ENCODE data around the gene VPS33A.

VPS33A gene

GRCh38 chr12:122232691-122233090 is 33.6 kb downstream of the VPS33A start:
- Histone ChIP-seq H2AFZ (ENCODE audit: low read length) (no peak overlapping the region), H3K79me2 (ENCODE audit: low read length) (no peaks in the 10 kb centered on the region), H3K9ac (ENCODE audit: low read length) (no peak overlapping the region), H3K4me2 (ENCODE audit: low read depth, low read length) (no peak overlapping the region), H3K9me2 (replicated peaks; ENCODE audit: insufficient read depth, low read length) (no peaks in the 10 kb centered on the region), H3F3A (ENCODE audit: insufficient read depth, low read length) (no peaks in the 10 kb centered on the region), H3K4me1 (ENCODE audit: low read length) (no peaks in the 10 kb centered on the region), H3K36me3 (replicated peaks; ENCODE audit: insufficient read depth, low read length) (no peaks in the 10 kb centered on the region), H3K27me3 (replicated peaks; ENCODE audit: insufficient read depth, low read length) (no peaks in the 10 kb centered on the region), H4K20me1 (ENCODE audit: insufficient read depth, low read length) (no peaks in the 10 kb centered on the region), H3K4me3 (ENCODE audit: low read length) (no peak overlapping the region), H3K9me3 (replicated peaks; ENCODE audit: insufficient read depth, low read length) (no peaks in the 10 kb centered on the region), H3K27ac (ENCODE audit: low read length) (no peak overlapping the region)
- TF ChIP-seq CTCF (IDR thresholded peaks at IDR 0.05; ENCODE audit: low read length) (no peak), EZH2 (optimal IDR thresholded peaks at IDR 0.05; ENCODE audit: low read depth, low read length) (no peak), EZH2phosphoT487 (IDR thresholded peaks at IDR 0.05; ENCODE audit: low read length) (no peak)
- no peak for DNase-seq

- Histone ChIP-seq H3K4me3 (ENCODE audit: low read length) (no peak overlapping the region), H2AFZ (ENCODE audit: low read length) (no peak overlapping the region), H3K36me3 (replicated peaks; ENCODE audit: insufficient read depth, low read length) (no peaks in the 10 kb centered on the region), H3K27ac (ENCODE audit: low read length) (no peak overlapping the region), H3K9ac (ENCODE audit: low read length) (no peak overlapping the region), H3K9me3 (replicated peaks; ENCODE audit: insufficient read depth, low read length) (no peaks in the 10 kb centered on the region), H4K20me1 (ENCODE audit: insufficient read depth, low read length) (no peaks in the 10 kb centered on the region), H3K4me1 (ENCODE audit: low read length) (no peaks in the 10 kb centered on the region), H3F3A (ENCODE audit: insufficient read depth, low read length) (no peaks in the 10 kb centered on the region), H3K9me2 (replicated peaks; ENCODE audit: insufficient read depth, low read length) (no peaks in the 10 kb centered on the region), H3K4me2 (ENCODE audit: low read depth, low read length) (no peak overlapping the region), H3K27me3 (replicated peaks; ENCODE audit: insufficient read depth, low read length) (no peaks in the 10 kb centered on the region), H3K79me2 (ENCODE audit: low read length) (no peaks in the 10 kb centered on the region)
- no peak for DNase-seq
- TF ChIP-seq CTCF (IDR thresholded peaks at IDR 0.05; ENCODE audit: low read length), result no peak
- no peak for TF ChIP-seq EZH2phosphoT487 (IDR thresholded peaks at IDR 0.05; ENCODE audit: low read length)
- no peak for TF ChIP-seq EZH2 (optimal IDR thresholded peaks at IDR 0.05; ENCODE audit: low read depth, low read length)
Observed at GRCh38 chr12:122230798-122231197, 35.5 kb downstream of the VPS33A start.

- TF ChIP-seq CTCF (IDR thresholded peaks at IDR 0.05; ENCODE audit: low read length) (no peak), EZH2phosphoT487 (IDR thresholded peaks at IDR 0.05; ENCODE audit: low read length) (no peak), EZH2 (optimal IDR thresholded peaks at IDR 0.05; ENCODE audit: low read depth, low read length) (no peak)
- H3K9me3 ChIP-seq (replicated peaks; ENCODE audit: insufficient read depth, low read length), result no peaks in the 10 kb centered on the region
- no peak for DNase-seq
- H2AFZ ChIP-seq (ENCODE audit: low read length), result no peak overlapping the region
- no peak overlapping the region for H3K27ac ChIP-seq (ENCODE audit: low read length)
- H3K79me2 ChIP-seq (ENCODE audit: low read length), result peaks cover 22% of the 10 kb centered on the region
- H3K36me3 ChIP-seq (replicated peaks; ENCODE audit: insufficient read depth, low read length), result no peaks in the 10 kb centered on the region
- 0 out of 2 replicates have a peak, but pooled peaks cover 3% of the 10 kb centered on the region for H3K4me1 ChIP-seq (ENCODE audit: low read length)
- no peak overlapping the region for H3K4me2 ChIP-seq (ENCODE audit: low read depth, low read length)
- H3K27me3 ChIP-seq (replicated peaks; ENCODE audit: insufficient read depth, low read length), result no peaks in the 10 kb centered on the region
- no peaks in the 10 kb centered on the region for H3F3A ChIP-seq (ENCODE audit: insufficient read depth, low read length)
- H3K9me2 ChIP-seq (replicated peaks; ENCODE audit: insufficient read depth, low read length), result no peaks in the 10 kb centered on the region
- no peak overlapping the region for H3K9ac ChIP-seq (ENCODE audit: low read length)
- no peaks in the 10 kb centered on the region for H4K20me1 ChIP-seq (ENCODE audit: insufficient read depth, low read length)
- no peak overlapping the region for H3K4me3 ChIP-seq (ENCODE audit: low read length)
Observed at GRCh38 chr12:122228092-122228491, 38.2 kb downstream of the VPS33A start.
